Endothelial cell (in vitro differentiated cells): ENCODE measurements around the gene BPIFB1. TPM values are rescaled to one million over a fixed set of nuclear protein-coding genes. Genes with fewer than 3 reads are reported as not detected.

Experiments used
- DNase-seq: peaks from one replicate; pipeline ENCODE4 v3.0.0; 2021; ENCODE audit warnings: low spot score
- H3K27ac Mint-ChIP-seq: one replicate; pipeline ENCODE4 v1.8.0; 2021; ENCODE audit warnings: mixed read lengths, inconsistent platforms; ENCODE audit not compliant: unreplicated experiment
- H3K27me3 Mint-ChIP-seq: one replicate; pipeline ENCODE4 v1.8.0; 2021; ENCODE audit warnings: mild to moderate bottlenecking, moderate library complexity, mixed read lengths, inconsistent platforms; ENCODE audit not compliant: unreplicated experiment
- H3K36me3 Mint-ChIP-seq: one replicate; pipeline ENCODE4 v1.8.0; 2021; ENCODE audit warnings: mild to moderate bottlenecking, low read depth, mixed read lengths, inconsistent platforms; ENCODE audit not compliant: unreplicated experiment
- H3K4me1 Mint-ChIP-seq: one replicate; pipeline ENCODE4 v1.8.0; 2021; ENCODE audit warnings: mild to moderate bottlenecking, mixed read lengths, inconsistent platforms; ENCODE audit not compliant: unreplicated experiment
- H3K4me3 Mint-ChIP-seq: one replicate; pipeline ENCODE4 v1.8.0; 2021; ENCODE audit warnings: mild to moderate bottlenecking, mixed read lengths, inconsistent platforms; ENCODE audit not compliant: unreplicated experiment
- H3K9me3 Mint-ChIP-seq: one replicate; pipeline ENCODE4 v1.8.0; 2021; ENCODE audit warnings: mixed read lengths, inconsistent platforms; ENCODE audit not compliant: unreplicated experiment
- total RNA-seq: library from RNA; stranded (reverse); fragmentation: NEBNext Ultra II Directional; extraction: Animal tissue kit (Norgen Biotek cat#: 25700); gene quantifications from one replicate; pipeline ENCODE4 v1.2.1, GENCODE V29; 2021; ENCODE audit not compliant: unreplicated experiment
- TF ChIP-seq, protein P1 (sequence below): fragments of 200-600 bp; sonication (generic); IDR thresholded peaks from one replicate; pipeline ENCODE4 v1.5.0; 2021; ENCODE audit warnings: antibody characterized with exemption; ENCODE audit not compliant: unreplicated experiment

BPIFB1 gene
- total RNA-seq, 1 donor from 2014 or later = not detected

DNA sequence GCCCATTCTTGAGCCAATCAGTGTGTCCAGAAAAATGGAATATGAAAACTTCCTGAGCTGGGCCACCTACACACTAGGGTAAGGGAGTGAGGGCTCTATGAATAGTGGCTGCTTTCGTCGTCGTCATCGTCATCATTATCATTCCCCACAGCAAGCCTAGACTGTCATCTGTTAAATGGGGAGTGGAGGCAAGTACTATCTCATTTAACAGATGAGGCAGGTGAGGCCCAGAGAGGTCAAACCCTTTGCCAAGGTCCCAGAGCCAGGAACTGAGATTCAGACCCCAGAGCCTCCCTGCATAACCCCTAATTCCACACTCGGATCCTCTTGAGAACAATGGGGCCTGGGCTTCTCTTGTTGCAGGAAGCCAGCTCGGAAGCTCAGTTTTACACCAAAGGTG is 20.6 kb downstream of the BPIFB1 start:
- no peak overlapping the region for H3K27ac Mint-ChIP-seq
- no peak overlapping the region for H3K4me3 Mint-ChIP-seq
- no peak for DNase-seq
- peaks cover 1% of the 10 kb centered on the region for H3K36me3 Mint-ChIP-seq
- H3K4me1 Mint-ChIP-seq = no peaks in the 10 kb centered on the region
- peaks cover 6% of the 10 kb centered on the region for H3K27me3 Mint-ChIP-seq
- no peaks in the 10 kb centered on the region for H3K9me3 Mint-ChIP-seq
- TF ChIP-seq, protein P1, sequence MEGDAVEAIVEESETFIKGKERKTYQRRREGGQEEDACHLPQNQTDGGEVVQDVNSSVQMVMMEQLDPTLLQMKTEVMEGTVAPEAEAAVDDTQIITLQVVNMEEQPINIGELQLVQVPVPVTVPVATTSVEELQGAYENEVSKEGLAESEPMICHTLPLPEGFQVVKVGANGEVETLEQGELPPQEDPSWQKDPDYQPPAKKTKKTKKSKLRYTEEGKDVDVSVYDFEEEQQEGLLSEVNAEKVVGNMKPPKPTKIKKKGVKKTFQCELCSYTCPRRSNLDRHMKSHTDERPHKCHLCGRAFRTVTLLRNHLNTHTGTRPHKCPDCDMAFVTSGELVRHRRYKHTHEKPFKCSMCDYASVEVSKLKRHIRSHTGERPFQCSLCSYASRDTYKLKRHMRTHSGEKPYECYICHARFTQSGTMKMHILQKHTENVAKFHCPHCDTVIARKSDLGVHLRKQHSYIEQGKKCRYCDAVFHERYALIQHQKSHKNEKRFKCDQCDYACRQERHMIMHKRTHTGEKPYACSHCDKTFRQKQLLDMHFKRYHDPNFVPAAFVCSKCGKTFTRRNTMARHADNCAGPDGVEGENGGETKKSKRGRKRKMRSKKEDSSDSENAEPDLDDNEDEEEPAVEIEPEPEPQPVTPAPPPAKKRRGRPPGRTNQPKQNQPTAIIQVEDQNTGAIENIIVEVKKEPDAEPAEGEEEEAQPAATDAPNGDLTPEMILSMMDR = no peak

DNA sequence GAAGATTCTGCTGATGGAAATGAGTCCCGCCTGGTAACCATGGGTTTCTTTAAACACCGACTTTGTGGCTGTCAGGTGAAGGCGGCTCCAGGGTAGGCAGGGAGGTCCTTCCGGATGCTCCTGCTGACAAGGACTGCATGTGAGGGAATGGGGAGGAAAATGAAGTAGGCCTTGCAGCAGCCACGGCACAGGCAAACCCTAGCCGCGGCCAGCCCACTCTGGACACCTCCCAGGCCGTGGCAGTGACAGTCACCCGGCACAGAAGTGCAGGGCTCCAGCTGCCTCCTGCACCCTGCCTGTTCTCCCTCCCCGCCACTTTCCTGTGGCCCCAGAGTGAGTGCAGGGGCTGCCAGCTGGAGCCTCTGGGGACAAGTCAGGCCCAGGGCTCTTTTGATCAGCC is 21.0 kb downstream of the BPIFB1 start:
- no peaks in the 10 kb centered on the region for H3K4me1 Mint-ChIP-seq
- H3K27me3 Mint-ChIP-seq = peaks cover 7% of the 10 kb centered on the region
- peaks cover 4% of the 10 kb centered on the region for H3K36me3 Mint-ChIP-seq
- H3K27ac Mint-ChIP-seq = no peak overlapping the region
- no peak for DNase-seq
- H3K4me3 Mint-ChIP-seq = no peak overlapping the region
- TF ChIP-seq, protein P1 = no peak
- H3K9me3 Mint-ChIP-seq = no peaks in the 10 kb centered on the region

- TF ChIP-seq, protein P1 = no peak
- H3K27ac Mint-ChIP-seq = no peak overlapping the region
- H3K27me3 Mint-ChIP-seq = peaks cover 7% of the 10 kb centered on the region
- peaks cover 4% of the 10 kb centered on the region for H3K36me3 Mint-ChIP-seq
- no peak overlapping the region for H3K4me3 Mint-ChIP-seq
- no peaks in the 10 kb centered on the region for H3K4me1 Mint-ChIP-seq
- no peak for DNase-seq
- no peaks in the 10 kb centered on the region for H3K9me3 Mint-ChIP-seq
Observed at GRCh38 chr20:33305589-33306057, 22.6 kb downstream of the BPIFB1 start.

- TF ChIP-seq, protein P1 = no peak
- peaks cover 7% of the 10 kb centered on the region for H3K27me3 Mint-ChIP-seq
- H3K4me1 Mint-ChIP-seq = no peaks in the 10 kb centered on the region
- peaks cover 4% of the 10 kb centered on the region for H3K36me3 Mint-ChIP-seq
- DNase-seq = no peak
- H3K4me3 Mint-ChIP-seq = no peak overlapping the region
- no peak overlapping the region for H3K27ac Mint-ChIP-seq
- no peaks in the 10 kb centered on the region for H3K9me3 Mint-ChIP-seq
Observed at GRCh38 chr20:33306228-33306627, 23.2 kb downstream of the BPIFB1 start.

- H3K27ac Mint-ChIP-seq = no peak overlapping the region
Observed at GRCh38 chr20:33306807-33307206, 23.8 kb downstream of the BPIFB1 start.

More at GRCh38 chr20:33306807-33307206, 23.8 kb downstream of the BPIFB1 start:
- Mint-ChIP-seq H3K9me3 (no peaks in the 10 kb centered on the region), H3K36me3 (peaks cover 4% of the 10 kb centered on the region), H3K4me3 (no peak overlapping the region), H3K4me1 (no peaks in the 10 kb centered on the region), H3K27me3 (peaks cover 9% of the 10 kb centered on the region)
- TF ChIP-seq, protein P1 = no peak
- no peak for DNase-seq
